RWPE1 (cell line): ENCODE data around the gene PLIN4.
A peak's percentile ranks its signal among the peaks of the same experiment; 100 is the strongest.

Source experiments
- CTCF ChIA-PET: fragments of 350-600 bp; sonication (Branson Sonifier 250); formaldehyde crosslinking; extraction: SDS; loops from one replicate; lab custom pipeline; 2021; lab: Yijun Ruan, JAX
- POLR2A ChIA-PET: fragments of 400-600 bp; formaldehyde crosslinking; extraction: SDS; loops from one replicate; lab custom pipeline; 2020; ENCODE audit warnings: antibody characterized with exemption; ENCODE audit not compliant: low non-redundant PET; lab: Yijun Ruan, JAX
- DNase-seq: peaks from one replicate; pipeline ENCODE4 v3.0.0; 2012; ENCODE audit warnings: low spot score
- H3K27ac ChIP-seq: fragments of 450-650 bp; 2 replicates; pipeline ENCODE4 v1.5.1; 2017
- TF ChIP-seq, protein P1 (sequence below): fragments of 450-650 bp; conservative IDR thresholded peaks from 2 replicates; pipeline ENCODE4 v1.5.1; 2017; ENCODE audit warnings: low read depth, mild to moderate bottlenecking

The PLIN4 gene

GRCh38 chr19:4493929-4494690, 24.2 kb downstream of the PLIN4 start:
- CTCF ChIA-PET, result no interaction called here
- no peak for DNase-seq
- POLR2A ChIA-PET, result no interaction called here
- TF ChIP-seq, protein P1, sequence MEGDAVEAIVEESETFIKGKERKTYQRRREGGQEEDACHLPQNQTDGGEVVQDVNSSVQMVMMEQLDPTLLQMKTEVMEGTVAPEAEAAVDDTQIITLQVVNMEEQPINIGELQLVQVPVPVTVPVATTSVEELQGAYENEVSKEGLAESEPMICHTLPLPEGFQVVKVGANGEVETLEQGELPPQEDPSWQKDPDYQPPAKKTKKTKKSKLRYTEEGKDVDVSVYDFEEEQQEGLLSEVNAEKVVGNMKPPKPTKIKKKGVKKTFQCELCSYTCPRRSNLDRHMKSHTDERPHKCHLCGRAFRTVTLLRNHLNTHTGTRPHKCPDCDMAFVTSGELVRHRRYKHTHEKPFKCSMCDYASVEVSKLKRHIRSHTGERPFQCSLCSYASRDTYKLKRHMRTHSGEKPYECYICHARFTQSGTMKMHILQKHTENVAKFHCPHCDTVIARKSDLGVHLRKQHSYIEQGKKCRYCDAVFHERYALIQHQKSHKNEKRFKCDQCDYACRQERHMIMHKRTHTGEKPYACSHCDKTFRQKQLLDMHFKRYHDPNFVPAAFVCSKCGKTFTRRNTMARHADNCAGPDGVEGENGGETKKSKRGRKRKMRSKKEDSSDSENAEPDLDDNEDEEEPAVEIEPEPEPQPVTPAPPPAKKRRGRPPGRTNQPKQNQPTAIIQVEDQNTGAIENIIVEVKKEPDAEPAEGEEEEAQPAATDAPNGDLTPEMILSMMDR, result no peak
- 0 out of 2 replicates have a peak overlapping the region, but pooled peaks have one; percentile 9 for H3K27ac ChIP-seq

GRCh38 chr19:4493104-4493928, 25.0 kb downstream of the PLIN4 start:
- POLR2A ChIA-PET, result no interaction called here
- no peak for DNase-seq
- CTCF ChIA-PET, result interaction anchor here (0.7 kb wide), 1 partner anchor 128 kb away, joined by 3 read pairs; no protein-coding TSS in a partner anchor
- TF ChIP-seq, protein P1, result no peak
- H3K27ac ChIP-seq, result no peak overlapping the region; the same call in 1 of the 2 replicates

DNA sequence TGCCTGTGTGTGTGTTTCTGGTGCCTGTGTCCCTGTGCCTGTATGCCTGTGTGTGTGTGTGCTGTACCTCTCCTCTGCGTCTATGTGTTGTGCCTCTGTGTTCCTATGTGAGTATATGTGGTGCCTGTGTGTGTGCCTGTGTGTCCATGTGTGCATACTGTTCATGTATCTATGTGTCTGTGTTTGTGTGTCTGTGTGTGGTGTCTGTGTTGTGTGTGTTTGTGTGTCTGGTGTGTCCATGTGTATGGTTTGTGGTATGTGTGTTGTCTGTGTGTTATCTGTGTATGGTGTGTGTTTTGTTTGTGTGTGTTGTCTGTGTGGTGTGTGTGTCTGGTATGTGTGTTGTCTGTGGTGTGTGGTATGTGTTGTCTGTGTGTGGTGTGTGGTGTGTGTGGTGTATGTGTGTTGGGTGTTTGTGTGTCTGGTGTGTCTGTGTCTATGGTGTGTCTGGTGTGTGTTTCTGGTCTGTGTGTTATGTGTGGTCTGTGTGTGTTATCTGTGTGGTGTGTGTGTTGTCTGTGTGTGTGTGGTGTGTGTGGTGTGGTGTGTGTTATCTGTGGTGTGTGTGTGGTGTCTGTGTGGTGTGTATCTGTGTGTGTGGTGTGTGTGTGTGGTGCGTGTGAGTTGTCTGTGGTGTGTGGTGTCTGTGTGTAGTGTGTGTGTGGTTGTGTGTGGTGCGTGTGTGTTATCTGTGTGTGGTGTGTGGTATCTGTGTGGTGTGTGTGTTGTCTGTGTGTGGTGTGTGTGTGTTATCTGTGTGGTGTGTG, 25.8 kb downstream of the PLIN4 start:
- ChIA-PET CTCF (interaction anchor here (0.7 kb wide), 1 partner anchor 127 kb away, joined by 3 read pairs; no protein-coding TSS in a partner anchor), POLR2A (no interaction called here)
- peak overlapping the region; percentile 36 for H3K27ac ChIP-seq
- no peak for DNase-seq
- TF ChIP-seq, protein P1, result no peak

GRCh38 chr19:4491446-4491845, 26.8 kb downstream of the PLIN4 start:
- peak overlapping the region; percentile 36; the same call in 1 of the 2 replicates for H3K27ac ChIP-seq
- ChIA-PET CTCF (no interaction called here), POLR2A (no interaction called here)
- TF ChIP-seq, protein P1, result no peak
- DNase-seq, result no peak

- ChIA-PET CTCF (no interaction called here), POLR2A (no interaction called here)
- H3K27ac ChIP-seq, result no peak overlapping the region
- no peak for DNase-seq
- TF ChIP-seq, protein P1, result no peak
Observed at GRCh38 chr19:4488496-4488895, 29.8 kb downstream of the PLIN4 start.

DNA sequence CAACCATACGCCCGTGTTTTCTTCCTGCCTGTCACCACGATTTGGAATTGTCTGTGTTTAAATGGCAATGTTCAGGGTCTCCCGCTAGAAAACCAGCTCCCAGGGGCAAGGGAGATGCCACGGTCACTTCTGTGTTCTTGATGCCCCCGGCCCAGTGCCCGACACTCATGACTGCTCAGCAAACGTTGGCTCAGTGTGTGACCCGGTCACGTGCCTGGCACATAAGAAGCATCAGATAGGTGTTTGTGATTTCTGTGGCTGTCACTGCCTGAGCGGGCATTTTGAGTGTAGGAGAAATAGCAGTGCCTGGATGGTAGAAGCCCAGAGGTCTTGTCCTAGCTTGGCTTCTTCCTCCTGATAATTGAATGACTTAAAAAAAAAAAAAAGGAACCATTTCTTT, 30.7 kb downstream of the PLIN4 start:
- CTCF ChIA-PET, result interaction anchor here (0.6 kb wide), 1 partner anchor 34 kb away, joined by 7 read pairs; no protein-coding TSS in a partner anchor
- H3K27ac ChIP-seq, result peak overlapping the region; percentile 13; the same call in 1 of the 2 replicates
- no peak for DNase-seq
- TF ChIP-seq, protein P1, result no peak
- POLR2A ChIA-PET, result no interaction called here
